Thyroid gland (tissue), 4 donors: ENCODE results near the gene COL20A1. TPM values are rescaled to one million over a fixed set of nuclear protein-coding genes. Genes with fewer than 3 reads are reported as not detected.

Experiments
- DNase-seq, 2 donors: peaks; one replicate each; pipeline ENCODE4 v3.0.0-alpha.2; 2019
- H3K27ac ChIP-seq, 3 donors: fragments of 200-600 bp; sonication (generic); 1 replicate in 2 of 3; 2 replicates in 1 of 3; pipeline ENCODE4 v1.5.1; 2016 to 2019; ENCODE audit warnings: mild to moderate bottlenecking in 1 of 3, moderate library complexity in 1 of 3
- H3K27me3 ChIP-seq: fragments of 200-600 bp; sonication (generic); one replicate; pipeline ENCODE4 v1.5.1; 2019
- H3K36me3 ChIP-seq, 2 donors: fragments of 200-600 bp; sonication (generic); one replicate each; pipeline ENCODE4 v1.5.1; 2016 to 2019
- H3K4me1 ChIP-seq, 2 donors: fragments of 200-600 bp; sonication (generic); one replicate each; pipeline ENCODE4 v1.5.1; 2017 to 2019
- H3K4me3 ChIP-seq, 3 donors: fragments of 200-600 bp; sonication (generic); replicated peaks in 1 of 3; 1 replicate in 2 of 3; 2 replicates in 1 of 3; pipeline ENCODE4 v1.5.1; 2016; ENCODE audit warnings: mild to moderate bottlenecking in 1 of 3
- H3K9me3 ChIP-seq: fragments of 200-600 bp; sonication (generic); one replicate; pipeline ENCODE4 v1.5.1; 2017
- POLR2A ChIP-seq, 2 donors: fragments of 450-650 bp; IDR thresholded peaks; one replicate each; pipeline ENCODE4 v1.6.1; 2017; ENCODE audit warnings: antibody characterized with exemption in 2 of 2, mild to moderate bottlenecking in 2 of 2, moderate library complexity in 1 of 2
- WGBS, 2 donors: methylation state at CpG; one replicate each; pipeline ENCODE4 v1.1.5; 2017; 5-methylcytosine and 5-hydroxymethylcytosine counted together
- intact Hi-C: fragments of 100-400 bp; cut with DNase I; formaldehyde crosslinking; loops from one replicate; pipeline ENCODE4 v1.15.1; 2023
- total RNA-seq, 4 donors: library from RNA; depleted of rRNA; stranded (reverse); fragments of >200 nt; gene quantifications; one replicate each; pipeline ENCODE4 v1.2.3, GENCODE V29; 2016
- TF ChIP-seq, protein P1 (sequence below), 6 experiments: fragments of 200-600 bp in 3 of 6; fragments of 450-650 bp in 3 of 6; sonication (generic) in 3 of 6; IDR thresholded peaks; one replicate each; pipeline ENCODE4 v1.5.1; 2016 to 2019; ENCODE audit warnings: antibody characterized with exemption in 6 of 6, mild to moderate bottlenecking in 2 of 6, inconsistent platforms in 1 of 6, moderate library complexity in 1 of 6

The COL20A1 gene
- total RNA-seq, 4 donors from 2014 or later = 0.13 TPM; not detected in 3

DNA sequence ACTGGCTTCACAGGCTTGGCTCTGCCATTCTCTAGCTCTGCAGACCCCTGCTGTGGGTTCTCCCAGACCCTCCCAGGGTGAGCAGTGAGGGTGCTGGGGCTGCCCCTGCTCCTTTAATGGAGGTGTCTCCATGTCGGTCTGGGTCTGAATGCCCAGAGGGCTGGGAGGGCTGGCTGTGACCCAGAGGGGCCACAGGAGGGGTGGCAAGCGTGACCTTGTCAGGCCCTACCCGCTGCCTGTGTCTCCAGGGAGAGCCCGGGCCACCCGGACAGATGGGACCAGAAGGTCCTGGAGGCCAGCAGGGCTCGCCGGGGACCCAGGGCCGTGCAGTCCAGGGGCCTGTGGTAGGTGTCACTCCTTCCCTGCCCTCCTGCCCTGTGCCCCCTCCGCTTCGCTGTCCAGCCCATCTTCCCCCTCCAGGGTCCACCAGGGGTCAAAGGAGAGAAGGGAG lies 32.1 kb downstream of the COL20A1 start:
- no peaks in the 10 kb centered on the region for H3K9me3 ChIP-seq
- intact Hi-C loops = no loop called here
- H3K4me3 ChIP-seq = no peak overlapping the region
- no peak overlapping the region for H3K27ac ChIP-seq
- no peak for TF ChIP-seq POLR2A (IDR thresholded peaks at IDR 0.05)
- TF ChIP-seq, protein P1, sequence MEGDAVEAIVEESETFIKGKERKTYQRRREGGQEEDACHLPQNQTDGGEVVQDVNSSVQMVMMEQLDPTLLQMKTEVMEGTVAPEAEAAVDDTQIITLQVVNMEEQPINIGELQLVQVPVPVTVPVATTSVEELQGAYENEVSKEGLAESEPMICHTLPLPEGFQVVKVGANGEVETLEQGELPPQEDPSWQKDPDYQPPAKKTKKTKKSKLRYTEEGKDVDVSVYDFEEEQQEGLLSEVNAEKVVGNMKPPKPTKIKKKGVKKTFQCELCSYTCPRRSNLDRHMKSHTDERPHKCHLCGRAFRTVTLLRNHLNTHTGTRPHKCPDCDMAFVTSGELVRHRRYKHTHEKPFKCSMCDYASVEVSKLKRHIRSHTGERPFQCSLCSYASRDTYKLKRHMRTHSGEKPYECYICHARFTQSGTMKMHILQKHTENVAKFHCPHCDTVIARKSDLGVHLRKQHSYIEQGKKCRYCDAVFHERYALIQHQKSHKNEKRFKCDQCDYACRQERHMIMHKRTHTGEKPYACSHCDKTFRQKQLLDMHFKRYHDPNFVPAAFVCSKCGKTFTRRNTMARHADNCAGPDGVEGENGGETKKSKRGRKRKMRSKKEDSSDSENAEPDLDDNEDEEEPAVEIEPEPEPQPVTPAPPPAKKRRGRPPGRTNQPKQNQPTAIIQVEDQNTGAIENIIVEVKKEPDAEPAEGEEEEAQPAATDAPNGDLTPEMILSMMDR (IDR thresholded peaks at IDR 0.05) = no peak
- no peaks in the 10 kb centered on the region for H3K27me3 ChIP-seq
- 93 to 100% methylated on average over 3 to 5 of the region's 10 CpGs for WGBS, 2 donors
- no peaks in the 10 kb centered on the region for H3K36me3 ChIP-seq
- peak in 1 of 2 donors; percentile 0 for DNase-seq
- H3K4me1 ChIP-seq = peaks cover 2 to 10% of the 10 kb centered on the region in 2 donors

GRCh38 chr20:63325554-63326313 lies 32.7 kb downstream of the COL20A1 start:
- no peak for DNase-seq
- peaks cover 8 to 16% of the 10 kb centered on the region in 2 donors for H3K4me1 ChIP-seq

GRCh38 chr20:63326314-63327230 lies 33.6 kb downstream of the COL20A1 start:
- Histone ChIP-seq H3K9me3 (no peaks in the 10 kb centered on the region), H3K36me3 (no peaks in the 10 kb centered on the region), H3K4me3 (no peak overlapping the region), H3K27me3 (no peaks in the 10 kb centered on the region), H3K4me1 (peaks cover 10% of the 10 kb centered on the region in 2 donors), H3K27ac (no peak overlapping the region)
- DNase-seq = peak in 1 of 2 donors; percentile 2
- 87 to 89% methylated on average over 8 to 9 of the region's 15 CpGs for WGBS, 2 donors
- intact Hi-C loops = no loop called here
- TF ChIP-seq, protein P1 (IDR thresholded peaks at IDR 0.05) = no peak
- no peak for TF ChIP-seq POLR2A (IDR thresholded peaks at IDR 0.05)

More at GRCh38 chr20:63325554-63326313, 32.7 kb downstream of the COL20A1 start:
- Histone ChIP-seq H3K27me3 (no peaks in the 10 kb centered on the region), H3K36me3 (no peaks in the 10 kb centered on the region), H3K4me3 (no peak overlapping the region), H3K27ac (no peak overlapping the region), H3K9me3 (no peaks in the 10 kb centered on the region)
- intact Hi-C loops = no loop called here
- TF ChIP-seq, protein P1 (IDR thresholded peaks at IDR 0.05) = no peak
- TF ChIP-seq POLR2A (IDR thresholded peaks at IDR 0.05) = no peak
- WGBS, 2 donors = 97 to 100% methylated on average over 3 to 5 of the region's 8 CpGs

DNA sequence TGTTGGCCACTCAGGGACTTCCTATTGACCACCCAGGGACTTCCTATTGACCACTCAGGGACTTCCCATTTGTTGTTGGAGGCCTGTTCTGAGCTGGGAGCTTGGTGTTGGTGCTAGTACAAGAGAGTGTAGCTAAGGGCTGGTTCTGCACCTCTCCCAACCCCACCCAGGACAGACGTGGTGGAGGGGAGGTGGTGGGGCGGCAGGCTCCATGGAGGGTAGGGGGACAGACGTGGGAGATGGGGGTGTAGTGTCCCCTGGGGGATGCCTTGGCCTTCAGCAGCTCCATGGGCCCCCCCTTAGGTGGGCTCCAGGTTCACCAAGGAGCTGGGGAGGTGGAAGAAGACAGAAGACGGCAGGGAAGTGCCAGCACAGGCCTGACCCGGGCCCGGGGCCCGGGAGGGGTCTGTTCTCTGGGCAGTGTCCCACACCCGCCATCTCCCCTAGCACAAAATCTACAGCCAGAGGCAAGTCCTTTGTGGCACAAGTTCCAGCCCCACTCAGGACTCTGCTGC lies 34.3 kb downstream of the COL20A1 start:
- TF ChIP-seq, protein P1 (IDR thresholded peaks at IDR 0.05) = no peak
- no peak for TF ChIP-seq POLR2A (IDR thresholded peaks at IDR 0.05)
- Histone ChIP-seq H3K27me3 (no peaks in the 10 kb centered on the region), H3K9me3 (no peaks in the 10 kb centered on the region), H3K4me3 (no peak overlapping the region), H3K36me3 (no peaks in the 10 kb centered on the region), H3K27ac (no peak overlapping the region), H3K4me1 (peaks cover 10% of the 10 kb centered on the region in 2 donors)
- WGBS, 2 donors = 90 to 93% methylated on average over 7 to 8 of the region's 8 CpGs
- intact Hi-C loops = no loop called here
- DNase-seq = no peak
